CD14-positive monocyte (primary cell): ENCODE results near the gene CHRNA4. TPM values are rescaled to one million over a fixed set of nuclear protein-coding genes. Genes with fewer than 3 reads are reported as not detected.

Experiments
- DNase-seq, 3 donors: peaks; one replicate each; pipeline ENCODE4 v3.0.0-alpha.2; 2011 to 2022
- H2AFZ ChIP-seq: 2 replicates; pipeline ENCODE4 v1.6.0; 2012; ENCODE audit warnings: mild to moderate bottlenecking, low read depth, low read length, inconsistent platforms; ENCODE audit not compliant: insufficient read depth, poor library complexity, severe bottlenecking
- H3K27ac ChIP-seq, 2 donors: 1 replicate in 1 of 2; 2 replicates in 1 of 2; pipeline ENCODE4 v1.5.1; 2012 to 2013; ENCODE audit warnings: low read length in 2 of 2, control low read depth in 1 of 2, inconsistent platforms in 1 of 2, low read depth in 1 of 2, mild to moderate bottlenecking in 1 of 2
- H3K27me3 ChIP-seq, 2 donors: one replicate each; pipeline versions ENCODE4 v1.6.0 to v1.6.1; 2011 to 2013; ENCODE audit warnings: low read length in 2 of 2; ENCODE audit not compliant: control insufficient read depth in 2 of 2, insufficient read depth in 2 of 2
- H3K36me3 ChIP-seq, 2 donors: replicated peaks in 1 of 2; 1 replicate in 1 of 2; 2 replicates in 1 of 2; pipeline versions ENCODE4 v1.5.1 to v1.6.1; 2012 to 2013; ENCODE audit warnings: low read length in 2 of 2, control low read depth in 1 of 2, inconsistent platforms in 1 of 2, mild to moderate bottlenecking in 1 of 2; ENCODE audit not compliant: insufficient read depth in 2 of 2, control insufficient read depth in 1 of 2
- H3K4me1 ChIP-seq, 2 donors: 1 replicate in 1 of 2; 2 replicates in 1 of 2; pipeline versions ENCODE4 v1.5.1 to v1.6.1; 2012 to 2013; ENCODE audit warnings: low read length in 2 of 2, control low read depth in 1 of 2, inconsistent platforms in 1 of 2, mild to moderate bottlenecking in 1 of 2, moderate library complexity in 1 of 2; ENCODE audit not compliant: insufficient read depth in 2 of 2, control insufficient read depth in 1 of 2
- H3K4me2 ChIP-seq: replicated peaks from 2 replicates; pipeline ENCODE3; 2012; ENCODE audit warnings: low read length, moderate library complexity, mild to moderate bottlenecking; ENCODE audit not compliant: poor library complexity, severe bottlenecking; ENCODE audit errors: extremely low read depth
- H3K4me3 ChIP-seq, 3 experiments: fragments of 200-600 bp in 1 of 3; sonication (generic) in 1 of 3; replicated peaks in 1 of 3; 1 replicate in 2 of 3; 2 replicates in 1 of 3; pipeline ENCODE4 v1.5.1; 2011 to 2013; ENCODE audit warnings: low read length in 3 of 3, mild to moderate bottlenecking in 3 of 3, control low read depth in 2 of 3, low read depth in 2 of 3, inconsistent platforms in 1 of 3, moderate library complexity in 1 of 3
- H3K79me2 ChIP-seq: 2 replicates; pipeline ENCODE4 v1.6.0; 2012; ENCODE audit warnings: mild to moderate bottlenecking, control low read depth, inconsistent platforms, low read length, moderate library complexity; ENCODE audit not compliant: insufficient read depth
- H3K9ac ChIP-seq: 2 replicates; pipeline ENCODE4 v1.6.0; 2017; ENCODE audit warnings: low read length, mild to moderate bottlenecking; ENCODE audit not compliant: insufficient read depth, poor library complexity, severe bottlenecking
- H3K9me3 ChIP-seq, 2 donors: replicated peaks in 1 of 2; 1 replicate in 1 of 2; 2 replicates in 1 of 2; pipeline versions ENCODE4 v1.5.1 to v1.6.1; 2012 to 2013; ENCODE audit warnings: low read length in 2 of 2, control low read depth in 1 of 2; ENCODE audit not compliant: control insufficient read depth in 1 of 2, insufficient read depth in 1 of 2
- H4K20me1 ChIP-seq: 2 replicates; pipeline ENCODE4 v1.6.0; 2012; ENCODE audit warnings: mild to moderate bottlenecking, low read length, control low read depth, moderate library complexity; ENCODE audit not compliant: insufficient read depth
- H3K27ac Mint-ChIP-seq, 7 donors: one replicate each; pipeline ENCODE4 v1.8.0; 2020; ENCODE audit warnings: mild to moderate bottlenecking in 7 of 7, mixed read lengths in 7 of 7, moderate library complexity in 6 of 7, inconsistent platforms in 2 of 7
- H3K27me3 Mint-ChIP-seq, 3 donors: one replicate each; pipeline ENCODE4 v1.8.0; 2021 to 2022; ENCODE audit warnings: low read depth in 3 of 3, mild to moderate bottlenecking in 3 of 3, mixed read lengths in 3 of 3, moderate library complexity in 3 of 3, inconsistent platforms in 1 of 3
- H3K36me3 Mint-ChIP-seq, 2 donors: one replicate each; pipeline ENCODE4 v1.8.0; 2020; ENCODE audit warnings: mixed read lengths in 2 of 2, inconsistent platforms in 1 of 2, mild to moderate bottlenecking in 1 of 2
- H3K4me1 Mint-ChIP-seq: one replicate; pipeline ENCODE4 v1.8.0; 2020; ENCODE audit warnings: mild to moderate bottlenecking, mixed read lengths
- H3K4me3 Mint-ChIP-seq, 2 donors: one replicate each; pipeline ENCODE4 v1.8.0; 2020; ENCODE audit warnings: mild to moderate bottlenecking in 2 of 2, mixed read lengths in 2 of 2, moderate library complexity in 1 of 2
- H3K9me3 Mint-ChIP-seq, 7 donors: one replicate each; pipeline ENCODE4 v1.8.0; 2020 to 2022; ENCODE audit warnings: mixed read lengths in 7 of 7, mild to moderate bottlenecking in 6 of 7, moderate library complexity in 6 of 7, inconsistent platforms in 2 of 7
- CTCF ChIP-seq: fragments of 200-600 bp; IDR thresholded peaks from one replicate; pipeline ENCODE4 v1.8.0; 2022; ENCODE audit warnings: antibody characterized with exemption, mild to moderate bottlenecking
- whole genome bisulfite sequencing: methylation state at CpG from one replicate; pipeline ENCODE4 v1.1.5; 2013; ENCODE audit warnings: missing lambda C conversion rate; ENCODE audit not compliant: insufficient coverage; 5-methylcytosine and 5-hydroxymethylcytosine counted together
- intact Hi-C, 2 donors: fragments of 100-400 bp; cut with micrococcal nuclease; formaldehyde crosslinking; loops; one replicate each; pipeline versions ENCODE4 v1.15.0 to v1.15.1; 2023
- polyA plus RNA-seq, 3 donors: library from polyadenylated mRNA; depleted of rRNA in 1 of 3; unstranded in 2 of 3; stranded (reverse) in 1 of 3; fragments of 300-500 nt in 2 of 3; fragments of >200 nt in 1 of 3; fragmentation: Illumina TruSeq in 2 of 3; gene quantifications; 1 replicate in 2 of 3; 2 replicates in 1 of 3; pipeline ENCODE4 v1.2.3, GENCODE V29; 2012 to 2021

The CHRNA4 gene
- polyA plus RNA-seq, 3 donors: not detected

GRCh38 chr20:63393566-63393965, 32.4 kb upstream of the CHRNA4 start:
- H3K36me3 Mint-ChIP-seq: no peaks in the 10 kb centered on the region
- H3K4me2 ChIP-seq: no peak overlapping the region

GRCh38 chr20:63392465-63393365, 31.6 kb upstream of the CHRNA4 start:
- no peak overlapping the region for H3K4me3 ChIP-seq
- no peak overlapping the region for H3K27ac ChIP-seq
- intact Hi-C loops: no loop called here
- peaks cover 3 to 14% (median 10%) of the 10 kb centered on the region in 7 donors for H3K9me3 Mint-ChIP-seq
- no peaks in the 10 kb centered on the region for H3K79me2 ChIP-seq
- H3K27ac Mint-ChIP-seq: no peak overlapping the region
- no peaks in the 10 kb centered on the region for H3K36me3 Mint-ChIP-seq
- no peaks in the 10 kb centered on the region for H3K4me1 ChIP-seq
- H3K4me3 Mint-ChIP-seq: no peak overlapping the region
- no peak overlapping the region for H3K9ac ChIP-seq
- peaks cover 8 to 10% of the 10 kb centered on the region in 2 donors for H3K9me3 ChIP-seq
- no peaks in the 10 kb centered on the region for H4K20me1 ChIP-seq
- 92% methylated on average over 8 of the region's 17 CpGs for WGBS
- peaks cover 3 to 20% (median 17%) of the 10 kb centered on the region in 3 donors for H3K27me3 Mint-ChIP-seq
- H2AFZ ChIP-seq: no peak overlapping the region
- no peak for TF ChIP-seq CTCF
- H3K4me1 Mint-ChIP-seq: no peaks in the 10 kb centered on the region
- no peak for DNase-seq
- H3K27me3 ChIP-seq: no peaks in the 10 kb centered on the region
- H3K36me3 ChIP-seq: no peaks in the 10 kb centered on the region
- no peak overlapping the region for H3K4me2 ChIP-seq

More at GRCh38 chr20:63393566-63393965, 32.4 kb upstream of the CHRNA4 start:
- H3K4me1 ChIP-seq: no peaks in the 10 kb centered on the region
- H3K4me1 Mint-ChIP-seq: no peaks in the 10 kb centered on the region
- H3K4me3 ChIP-seq: no peak overlapping the region
- H3K36me3 ChIP-seq: no peaks in the 10 kb centered on the region
- no peak overlapping the region for H3K27ac Mint-ChIP-seq
- no peaks in the 10 kb centered on the region for H3K79me2 ChIP-seq
- H3K27me3 ChIP-seq: no peaks in the 10 kb centered on the region
- H3K9ac ChIP-seq: no peak overlapping the region
- H3K4me3 Mint-ChIP-seq: no peak overlapping the region
- intact Hi-C loops: no loop called here
- DNase-seq: no peak
- H3K9me3 Mint-ChIP-seq: peaks cover 0 to 9% (median 6%) of the 10 kb centered on the region in 7 donors
- H3K27me3 Mint-ChIP-seq: peaks cover 2 to 18% (median 15%) of the 10 kb centered on the region in 3 donors
- H3K9me3 ChIP-seq: peaks cover 0 to 4% of the 10 kb centered on the region in 2 donors
- 91% methylated on average over 17 of the region's 17 CpGs for WGBS
- no peaks in the 10 kb centered on the region for H4K20me1 ChIP-seq
- no peak overlapping the region for H2AFZ ChIP-seq
- TF ChIP-seq CTCF: no peak
- H3K27ac ChIP-seq: no peak overlapping the region
